Middle frontal gyrus (tissue), 1 donor: ENCODE measurements around the gene CACNA1A.
"Not testable (repeated sequence)": the region's sequence is repeated elsewhere in the genome, so short reads cannot be mapped to it uniquely, and the experiment has no call there.

Source experiments
- DNase-seq: peaks from one replicate; pipeline ENCODE4 v3.0.0-alpha.2; 2015; ENCODE audit warnings: low spot score; ENCODE audit errors: extremely low spot score

CACNA1A gene

DNA sequence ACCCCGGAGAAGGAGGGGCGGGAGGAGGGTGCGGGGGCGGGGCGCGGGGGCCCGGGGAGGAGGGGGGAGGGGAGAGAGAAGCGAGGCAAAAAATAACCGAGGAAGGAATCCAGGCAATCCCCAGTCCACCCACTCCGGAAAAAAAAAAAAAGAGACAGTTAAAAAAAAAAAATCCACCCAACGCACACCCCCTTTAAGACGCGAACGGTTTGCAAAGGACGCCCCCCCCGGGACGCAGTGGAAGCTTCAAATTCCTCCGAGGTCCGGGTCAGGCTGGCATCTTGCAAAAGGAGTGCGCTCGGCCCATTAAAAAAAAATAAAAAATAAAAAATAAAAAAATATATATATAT, at the start of gene CACNA1A:
TSS of gene CACNA1A (minus strand) at position 9 of the 350 bp plus-strand sequence. CDS start 255 bp downstream, outside the sequence.
- no peak for DNase-seq

- DNase-seq, result no peak
Measured at GRCh38 chr19:13554506-13555240, 48.4 kb upstream of the CACNA1A start.

DNA sequence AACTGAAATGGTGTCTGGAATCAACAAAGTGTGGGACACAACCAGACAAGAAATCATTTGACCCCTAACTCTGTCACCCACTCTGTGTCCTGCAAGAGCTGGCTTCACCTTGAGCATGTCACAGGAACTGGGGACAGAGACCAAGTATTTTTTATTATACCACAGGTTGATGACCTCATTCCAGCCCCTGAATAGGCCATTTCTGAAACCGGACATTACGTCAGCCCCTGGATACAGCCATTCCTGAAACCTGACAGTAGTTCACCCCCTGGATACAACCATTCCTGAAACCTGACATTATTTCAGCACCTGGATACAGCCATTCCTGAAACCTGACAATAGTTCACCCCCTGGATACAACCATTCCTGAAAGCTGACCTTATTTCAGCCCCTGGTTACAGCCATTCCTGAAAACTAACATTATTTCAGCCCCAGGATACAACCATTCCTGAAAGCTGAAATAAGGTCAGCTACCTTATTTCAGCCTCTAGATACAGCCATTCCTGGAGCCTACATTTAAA, 47.7 kb upstream of the CACNA1A start:
- DNase-seq, result no peak

DNA sequence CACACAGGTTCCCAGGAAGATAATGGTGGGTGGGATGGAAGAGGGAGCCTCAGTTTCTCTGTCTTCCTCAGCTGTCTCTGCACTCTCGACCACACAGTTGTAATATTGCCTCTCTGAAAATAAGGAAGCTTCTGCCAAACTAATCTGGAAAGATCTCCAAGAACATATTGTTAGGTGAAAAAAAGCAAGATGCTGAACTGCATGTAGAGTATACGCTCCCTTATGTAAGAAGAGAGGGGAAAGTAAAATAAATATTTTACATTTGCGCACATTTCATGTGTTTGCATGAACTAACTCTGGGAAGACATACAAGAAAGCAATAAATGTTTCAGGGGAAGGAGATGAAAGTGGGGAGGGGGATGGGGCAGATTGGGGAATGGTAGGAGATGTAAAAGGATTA, 41.9 kb upstream of the CACNA1A start:
- no peak for DNase-seq

- no peak for DNase-seq
Measured at GRCh38 chr19:13547102-13547501, 40.8 kb upstream of the CACNA1A start.

GRCh38 chr19:13544423-13544822, 38.1 kb upstream of the CACNA1A start:
- DNase-seq, result no peak

GRCh38 chr19:13541554-13541953, 35.3 kb upstream of the CACNA1A start:
- no peak for DNase-seq

GRCh38 chr19:13539332-13539731, 33.1 kb upstream of the CACNA1A start:
- no peak for DNase-seq

GRCh38 chr19:13538601-13539253, 32.4 kb upstream of the CACNA1A start:
- no peak for DNase-seq

- no peak for DNase-seq
Measured at GRCh38 chr19:13537454-13537853, 31.2 kb upstream of the CACNA1A start.

DNA sequence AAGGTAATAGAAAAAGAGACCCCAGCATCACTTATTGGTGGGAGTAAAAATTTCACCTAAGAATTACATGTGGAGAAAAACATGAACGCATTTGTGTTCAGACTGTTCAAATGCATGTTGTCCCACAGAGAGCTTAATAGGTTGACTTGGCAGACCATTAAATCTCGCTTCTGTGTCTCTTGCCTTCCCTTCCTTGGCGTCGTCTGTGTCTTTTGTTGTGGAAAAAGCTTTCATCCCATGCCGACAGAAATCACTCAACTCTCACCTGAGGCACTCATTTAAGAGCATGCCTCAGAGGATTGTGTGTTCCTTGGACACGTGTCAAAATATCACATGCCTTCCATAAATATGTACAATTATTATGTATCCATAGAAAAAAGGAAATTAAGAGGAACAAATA, 24.4 kb upstream of the CACNA1A start:
- DNase-seq, result no peak

DNA sequence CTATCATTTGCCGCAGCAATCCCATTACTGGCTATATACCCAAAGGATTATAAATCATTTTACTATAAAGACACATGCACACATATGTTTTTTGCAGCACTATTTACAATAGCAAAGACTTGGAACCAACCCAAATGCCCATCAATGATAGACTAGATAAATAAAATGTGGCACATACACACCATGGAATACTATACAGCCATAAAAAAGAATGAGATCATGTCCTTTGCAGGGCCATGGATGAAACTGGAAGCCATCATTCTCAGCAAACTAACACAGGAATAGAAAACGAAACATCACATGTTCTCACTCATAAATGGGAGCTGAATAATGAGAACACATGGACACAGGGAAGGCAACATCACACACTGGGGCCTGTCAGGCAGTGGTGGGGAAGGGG, 23.4 kb upstream of the CACNA1A start:
- DNase-seq, result not testable (repeated sequence)

GRCh38 chr19:13526552-13526951, 20.3 kb upstream of the CACNA1A start:
- no peak for DNase-seq

GRCh38 chr19:13521066-13521465, 14.8 kb upstream of the CACNA1A start:
- DNase-seq, result no peak

DNA sequence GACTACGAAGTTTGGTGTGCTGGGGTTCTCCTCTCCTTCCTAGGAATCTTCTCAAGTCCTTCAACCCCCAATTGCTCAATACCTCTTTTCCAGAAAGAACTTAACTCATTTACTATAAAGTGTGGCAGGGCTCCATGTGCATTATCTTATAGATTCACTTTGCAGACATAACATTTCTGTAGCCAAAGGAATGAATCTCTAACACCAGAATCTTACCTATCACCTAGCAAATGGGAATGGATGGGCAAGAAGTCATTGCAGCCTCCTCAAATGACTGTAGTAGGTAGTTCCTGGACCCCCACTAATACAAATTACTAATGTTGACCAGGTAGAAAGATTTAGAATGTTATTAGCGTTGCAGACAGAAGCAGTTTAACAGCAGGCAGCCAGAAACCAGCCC, 5.7 kb upstream of the CACNA1A start:
- no peak for DNase-seq

GRCh38 chr19:13507053-13507611, 853 bp upstream of the CACNA1A start:
- DNase-seq, result no peak

- no peak for DNase-seq
Measured at GRCh38 chr19:13505761-13506470, 363 bp downstream of the CACNA1A start.

GRCh38 chr19:13505164-13505695, 1.0 kb downstream of the CACNA1A start:
- no peak for DNase-seq

DNA sequence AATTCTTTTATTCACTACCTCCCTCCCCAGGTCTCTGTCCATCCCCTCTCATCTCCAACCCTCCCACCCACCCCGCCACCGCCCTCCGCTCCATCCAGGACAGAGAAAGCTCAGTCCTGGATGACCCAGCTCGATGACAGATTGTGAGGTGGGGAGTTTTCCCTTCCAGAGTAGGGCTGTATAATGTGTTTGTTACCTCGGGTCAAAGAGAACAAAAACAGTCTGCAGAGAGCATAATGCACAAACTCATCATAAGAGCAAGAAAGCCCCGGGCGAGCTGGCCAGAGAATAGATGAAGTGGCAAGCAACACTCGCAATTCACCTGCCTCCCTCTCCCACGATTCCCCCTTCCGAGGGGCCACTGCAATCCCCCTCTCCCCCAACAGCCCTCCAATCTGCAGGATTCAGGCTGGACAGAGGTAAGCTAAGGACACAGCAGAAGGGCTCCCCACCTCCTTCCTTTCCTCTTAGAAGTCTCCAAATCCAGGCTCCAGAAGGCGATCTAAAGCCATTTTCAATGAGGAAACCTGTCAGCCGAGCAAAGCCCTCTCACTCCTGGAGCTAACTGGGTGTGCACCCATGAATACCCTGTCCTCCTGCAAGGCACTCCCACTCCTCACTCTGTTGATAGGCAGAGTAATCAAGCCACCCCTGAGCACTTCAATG, 2.6 kb downstream of the CACNA1A start:
- no peak for DNase-seq

GRCh38 chr19:13502231-13502630, 4.0 kb downstream of the CACNA1A start:
- no peak for DNase-seq

DNA sequence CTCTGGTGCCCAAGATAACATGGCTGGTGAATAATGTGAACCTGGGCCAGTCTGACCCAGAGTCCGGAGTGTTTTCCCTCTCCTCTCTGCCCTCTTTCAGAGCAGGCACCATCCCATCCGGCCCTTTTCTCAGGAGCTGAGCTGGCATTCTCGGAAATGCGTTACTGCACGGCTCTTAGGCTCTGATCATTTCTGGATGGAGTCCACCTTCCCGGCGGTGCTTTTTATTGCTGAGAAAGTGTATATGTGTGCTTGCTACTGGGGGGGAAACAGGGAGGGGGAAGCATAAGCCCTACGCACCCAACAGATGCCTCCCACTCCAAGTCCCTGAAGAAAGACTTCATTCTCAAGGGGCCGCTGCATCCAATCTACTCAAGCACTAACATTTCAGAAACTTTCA, 6.6 kb downstream of the CACNA1A start:
- no peak for DNase-seq
